ENCODE results near the gene ARHGAP15. TPM values are rescaled to one million over a fixed set of nuclear protein-coding genes. Genes with fewer than 3 reads are reported as not detected.

ARHGAP15 gene
- total RNA-seq, 1 experiment from 2014 or later: 0.42 TPM

DNA sequence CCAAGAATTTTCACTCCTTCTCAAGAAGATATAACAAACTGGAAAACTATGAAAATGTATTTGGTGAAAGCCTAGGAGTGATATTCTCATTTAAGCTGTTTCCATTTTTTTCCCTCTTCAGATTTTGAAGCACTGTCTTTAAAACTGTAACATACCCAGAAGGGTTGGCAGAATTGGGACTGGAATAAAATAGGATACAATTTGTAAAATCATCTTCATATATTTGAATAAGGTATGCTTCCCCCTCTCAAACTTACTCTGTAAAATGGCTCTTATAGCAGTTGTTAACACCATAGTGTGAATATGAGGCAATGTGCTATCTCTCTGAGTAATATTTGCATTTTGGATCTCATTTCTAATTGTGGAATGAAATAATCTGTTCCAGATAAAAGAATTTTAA, 676.4 kb downstream of the ARHGAP15 start (continued):
- TF ChIP-seq SP1 (IDR thresholded peaks at IDR 0.05; ENCODE audit: low read depth) (no peak), POLR2A (IDR thresholded peaks at IDR 0.05; ENCODE audit: borderline replicate concordance, extremely low read depth, insufficient read depth, insufficient read length) (no peak), CBX3 (IDR thresholded peaks at IDR 0.05; ENCODE audit: low read depth) (no peak), JUND (IDR thresholded peaks at IDR 0.05) (no peak), SIN3A (IDR thresholded peaks at IDR 0.05; ENCODE audit: low read depth) (no peak), SRF (IDR thresholded peaks at IDR 0.05; ENCODE audit: low read depth) (no peak)
- TF ChIP-seq, protein P1, sequence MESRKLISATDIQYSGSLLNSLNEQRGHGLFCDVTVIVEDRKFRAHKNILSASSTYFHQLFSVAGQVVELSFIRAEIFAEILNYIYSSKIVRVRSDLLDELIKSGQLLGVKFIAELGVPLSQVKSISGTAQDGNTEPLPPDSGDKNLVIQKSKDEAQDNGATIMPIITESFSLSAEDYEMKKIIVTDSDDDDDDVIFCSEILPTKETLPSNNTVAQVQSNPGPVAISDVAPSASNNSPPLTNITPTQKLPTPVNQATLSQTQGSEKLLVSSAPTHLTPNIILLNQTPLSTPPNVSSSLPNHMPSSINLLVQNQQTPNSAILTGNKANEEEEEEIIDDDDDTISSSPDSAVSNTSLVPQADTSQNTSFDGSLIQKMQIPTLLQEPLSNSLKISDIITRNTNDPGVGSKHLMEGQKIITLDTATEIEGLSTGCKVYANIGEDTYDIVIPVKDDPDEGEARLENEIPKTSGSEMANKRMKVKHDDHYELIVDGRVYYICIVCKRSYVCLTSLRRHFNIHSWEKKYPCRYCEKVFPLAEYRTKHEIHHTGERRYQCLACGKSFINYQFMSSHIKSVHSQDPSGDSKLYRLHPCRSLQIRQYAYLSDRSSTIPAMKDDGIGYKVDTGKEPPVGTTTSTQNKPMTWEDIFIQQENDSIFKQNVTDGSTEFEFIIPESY (IDR thresholded peaks at IDR 0.05; ENCODE audit: extremely low read depth, insufficient replicate concordance, low read length): no peak

GRCh38 chr2:143807192-143807591, 678.0 kb downstream of the ARHGAP15 start:
- H3K4me3 ChIP-seq (replicated peaks in 1 of 2; ENCODE audit: low read depth in 1 of 2, low read length in 2 of 2): no peak overlapping the region
- H3K36me3 ChIP-seq (ENCODE audit: control insufficient read depth in 1 of 2, insufficient read depth in 2 of 2, low read length in 2 of 2): no peaks in the 10 kb centered on the region
- no TSS peak for BruUV-seq (replicated peaks)
- no peak overlapping the region for H3K9ac ChIP-seq (ENCODE audit: low read length)
- H3K4me1 ChIP-seq (ENCODE audit: control insufficient read depth in 1 of 2, insufficient read depth in 2 of 2, low read length in 2 of 2): no peaks in the 10 kb centered on the region
- no peaks in the 10 kb centered on the region for H3K27me3 ChIP-seq (ENCODE audit: insufficient read depth, low read length)
- RAD21 ChIA-PET (ENCODE audit: low non-redundant PET in 1 of 2, low total read pairs in 2 of 2, uncharacterized antibody in 2 of 2, unreplicated experiment in 2 of 2): no interaction called here
- H3K9me2 ChIP-seq (ENCODE audit: insufficient read depth): no peaks in the 10 kb centered on the region
- H3K4me2 ChIP-seq (ENCODE audit: low read length): no peak overlapping the region
- H3K27ac ChIP-seq (ENCODE audit: low read depth, low read length): no peak overlapping the region
- TF ChIP-seq SP1 (IDR thresholded peaks at IDR 0.05; ENCODE audit: low read depth) (no peak), ELF1 (IDR thresholded peaks at IDR 0.05; ENCODE audit: borderline replicate concordance, low read depth) (no peak), ZFX (IDR thresholded peaks at IDR 0.05) (no peak), POLR2A (IDR thresholded peaks at IDR 0.05; ENCODE audit: borderline replicate concordance, extremely low read depth, insufficient read depth, insufficient read length) (no peak), CEBPB (IDR thresholded peaks at IDR 0.05; ENCODE audit: low read depth) (no peak), RAD21 (IDR thresholded peaks at IDR 0.05; ENCODE audit: low read depth) (no peak), EGR1 (IDR thresholded peaks at IDR 0.05; ENCODE audit: low read depth) (no peak), ZNF274 (IDR thresholded peaks at IDR 0.05; ENCODE audit: low read depth, low read length) (no peak), SRF (IDR thresholded peaks at IDR 0.05; ENCODE audit: low read depth) (no peak), POLR2AphosphoS5 (IDR thresholded peaks at IDR 0.05; ENCODE audit: low read depth, low read length) (no peak), EZH2phosphoT487 (IDR thresholded peaks at IDR 0.05; ENCODE audit: borderline replicate concordance) (no peak), EZH2 (IDR thresholded peaks at IDR 0.05) (no peak), SIN3A (IDR thresholded peaks at IDR 0.05; ENCODE audit: low read depth) (no peak), FOSL1 (IDR thresholded peaks at IDR 0.05; ENCODE audit: low read depth) (no peak), CBX3 (IDR thresholded peaks at IDR 0.05; ENCODE audit: low read depth) (no peak)
- TF ChIP-seq, protein P2, sequence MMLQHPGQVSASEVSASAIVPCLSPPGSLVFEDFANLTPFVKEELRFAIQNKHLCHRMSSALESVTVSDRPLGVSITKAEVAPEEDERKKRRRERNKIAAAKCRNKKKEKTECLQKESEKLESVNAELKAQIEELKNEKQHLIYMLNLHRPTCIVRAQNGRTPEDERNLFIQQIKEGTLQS (IDR thresholded peaks at IDR 0.05): no peak
- TF ChIP-seq, protein P3, sequence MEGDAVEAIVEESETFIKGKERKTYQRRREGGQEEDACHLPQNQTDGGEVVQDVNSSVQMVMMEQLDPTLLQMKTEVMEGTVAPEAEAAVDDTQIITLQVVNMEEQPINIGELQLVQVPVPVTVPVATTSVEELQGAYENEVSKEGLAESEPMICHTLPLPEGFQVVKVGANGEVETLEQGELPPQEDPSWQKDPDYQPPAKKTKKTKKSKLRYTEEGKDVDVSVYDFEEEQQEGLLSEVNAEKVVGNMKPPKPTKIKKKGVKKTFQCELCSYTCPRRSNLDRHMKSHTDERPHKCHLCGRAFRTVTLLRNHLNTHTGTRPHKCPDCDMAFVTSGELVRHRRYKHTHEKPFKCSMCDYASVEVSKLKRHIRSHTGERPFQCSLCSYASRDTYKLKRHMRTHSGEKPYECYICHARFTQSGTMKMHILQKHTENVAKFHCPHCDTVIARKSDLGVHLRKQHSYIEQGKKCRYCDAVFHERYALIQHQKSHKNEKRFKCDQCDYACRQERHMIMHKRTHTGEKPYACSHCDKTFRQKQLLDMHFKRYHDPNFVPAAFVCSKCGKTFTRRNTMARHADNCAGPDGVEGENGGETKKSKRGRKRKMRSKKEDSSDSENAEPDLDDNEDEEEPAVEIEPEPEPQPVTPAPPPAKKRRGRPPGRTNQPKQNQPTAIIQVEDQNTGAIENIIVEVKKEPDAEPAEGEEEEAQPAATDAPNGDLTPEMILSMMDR (IDR thresholded peaks at IDR 0.05 in 2 of 3, conservative IDR thresholded peaks at IDR 0.05 in 1 of 3; ENCODE audit: borderline replicate concordance in 1 of 3, insufficient read depth in 1 of 3, low read depth in 2 of 3, low read length in 2 of 3): no peak
- H3K9me3 ChIP-seq (ENCODE audit: control insufficient read depth in 1 of 2, insufficient read depth in 1 of 2, low read depth in 1 of 2, low read length in 2 of 2): no peaks in the 10 kb centered on the region
- CTCF ChIA-PET: no interaction called here
- no peak overlapping the region for H2AFZ ChIP-seq (ENCODE audit: low read depth, low read length, poor library complexity, severe bottlenecking)
- no peaks in the 10 kb centered on the region for H4K20me1 ChIP-seq (ENCODE audit: insufficient read depth)
- DNase-seq (ENCODE audit: low read depth, low spot score) (no peak), ATAC-seq (no peak)
- H3K79me2 ChIP-seq (ENCODE audit: insufficient read depth, low read length): no peaks in the 10 kb centered on the region
- POLR2A ChIA-PET: no interaction called here
- intact Hi-C loops (cut with micrococcal nuclease): no loop called here
